ENCODE data around the gene PRSS57.

PRSS57 gene

DNA sequence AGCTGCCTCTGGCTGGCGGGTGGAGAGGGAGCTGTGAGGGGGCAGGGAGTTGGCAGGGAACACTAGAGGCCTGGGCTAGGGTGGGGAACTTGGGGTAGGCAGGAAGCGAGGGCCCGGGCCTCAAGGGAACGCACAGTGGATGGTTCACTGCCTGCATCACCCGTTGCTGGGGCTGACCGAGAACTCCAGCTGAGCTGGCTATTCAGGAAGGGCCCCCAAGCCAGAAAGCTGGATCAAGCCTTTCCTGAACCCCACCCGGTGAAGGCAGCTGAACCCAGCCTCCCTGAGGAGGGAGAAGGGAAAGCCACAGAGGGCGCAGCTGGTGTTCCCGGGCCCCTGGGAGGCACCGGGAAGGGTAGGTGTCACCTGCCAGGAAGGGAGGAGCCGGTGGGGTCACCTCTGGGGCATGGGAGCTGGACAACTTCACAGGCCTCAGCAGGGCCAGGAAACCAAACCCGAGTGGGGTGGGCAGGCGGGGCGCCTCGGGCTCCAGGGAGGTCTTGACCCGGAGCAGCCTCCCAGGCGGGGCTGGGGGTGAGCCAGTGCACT, 27.4 kb upstream of the PRSS57 start:
- no peak overlapping the region for H3K4me3 ChIP-seq (ENCODE audit: low read depth, low read length)
- DNase-seq (ENCODE audit: low read depth), result no peak
- TF ChIP-seq, protein P1, sequence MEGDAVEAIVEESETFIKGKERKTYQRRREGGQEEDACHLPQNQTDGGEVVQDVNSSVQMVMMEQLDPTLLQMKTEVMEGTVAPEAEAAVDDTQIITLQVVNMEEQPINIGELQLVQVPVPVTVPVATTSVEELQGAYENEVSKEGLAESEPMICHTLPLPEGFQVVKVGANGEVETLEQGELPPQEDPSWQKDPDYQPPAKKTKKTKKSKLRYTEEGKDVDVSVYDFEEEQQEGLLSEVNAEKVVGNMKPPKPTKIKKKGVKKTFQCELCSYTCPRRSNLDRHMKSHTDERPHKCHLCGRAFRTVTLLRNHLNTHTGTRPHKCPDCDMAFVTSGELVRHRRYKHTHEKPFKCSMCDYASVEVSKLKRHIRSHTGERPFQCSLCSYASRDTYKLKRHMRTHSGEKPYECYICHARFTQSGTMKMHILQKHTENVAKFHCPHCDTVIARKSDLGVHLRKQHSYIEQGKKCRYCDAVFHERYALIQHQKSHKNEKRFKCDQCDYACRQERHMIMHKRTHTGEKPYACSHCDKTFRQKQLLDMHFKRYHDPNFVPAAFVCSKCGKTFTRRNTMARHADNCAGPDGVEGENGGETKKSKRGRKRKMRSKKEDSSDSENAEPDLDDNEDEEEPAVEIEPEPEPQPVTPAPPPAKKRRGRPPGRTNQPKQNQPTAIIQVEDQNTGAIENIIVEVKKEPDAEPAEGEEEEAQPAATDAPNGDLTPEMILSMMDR (IDR thresholded peaks at IDR 0.05; ENCODE audit: control insufficient read depth, extremely low read depth, insufficient read depth), result no peak

DNA sequence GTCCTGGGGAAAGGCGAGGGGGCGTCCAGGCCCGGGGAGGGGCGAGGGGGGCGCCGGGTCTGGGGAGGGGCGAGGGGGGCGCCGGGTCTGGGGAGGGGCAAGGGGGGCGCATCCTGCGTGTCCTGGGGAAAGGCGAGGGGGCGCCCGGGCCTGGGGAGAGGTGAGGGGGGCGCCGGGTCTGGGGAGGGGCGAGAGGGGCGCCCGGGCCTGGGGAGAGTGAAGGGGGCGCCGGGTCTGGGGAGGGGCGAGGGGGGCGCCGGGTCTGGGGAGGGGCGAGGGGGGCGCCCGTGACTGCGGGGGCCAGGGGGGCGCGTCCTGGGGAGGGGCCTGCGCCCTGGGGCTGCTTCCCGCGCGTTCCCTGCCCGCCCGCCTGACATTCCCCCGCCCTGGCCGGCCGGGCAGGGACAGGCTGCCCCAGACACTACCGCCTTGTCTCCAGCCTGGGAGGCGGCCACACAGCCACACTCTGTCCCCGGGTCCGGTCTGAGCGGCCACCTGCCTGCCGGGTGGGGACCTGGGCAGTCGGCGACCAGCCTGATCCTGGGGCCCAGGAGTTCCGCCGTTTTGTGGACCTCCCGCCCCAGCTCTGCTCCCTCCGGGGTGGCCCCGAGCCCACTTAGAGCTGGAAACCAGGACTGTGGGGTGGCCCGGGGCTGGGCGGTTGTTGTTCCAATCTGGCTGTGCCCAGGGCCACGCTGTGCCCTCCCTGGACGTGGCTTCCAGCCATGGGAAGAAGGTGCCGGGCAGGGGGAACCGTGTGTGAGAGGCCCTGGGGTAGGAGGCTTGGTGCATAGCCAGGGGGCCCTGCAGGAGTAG, 25.3 kb upstream of the PRSS57 start:
- TF ChIP-seq, protein P1 (IDR thresholded peaks at IDR 0.05; ENCODE audit: control insufficient read depth, extremely low read depth, insufficient read depth), result no peak
- no peak for DNase-seq (ENCODE audit: low read depth)
- no peak overlapping the region for H3K4me3 ChIP-seq (ENCODE audit: low read depth, low read length)

DNA sequence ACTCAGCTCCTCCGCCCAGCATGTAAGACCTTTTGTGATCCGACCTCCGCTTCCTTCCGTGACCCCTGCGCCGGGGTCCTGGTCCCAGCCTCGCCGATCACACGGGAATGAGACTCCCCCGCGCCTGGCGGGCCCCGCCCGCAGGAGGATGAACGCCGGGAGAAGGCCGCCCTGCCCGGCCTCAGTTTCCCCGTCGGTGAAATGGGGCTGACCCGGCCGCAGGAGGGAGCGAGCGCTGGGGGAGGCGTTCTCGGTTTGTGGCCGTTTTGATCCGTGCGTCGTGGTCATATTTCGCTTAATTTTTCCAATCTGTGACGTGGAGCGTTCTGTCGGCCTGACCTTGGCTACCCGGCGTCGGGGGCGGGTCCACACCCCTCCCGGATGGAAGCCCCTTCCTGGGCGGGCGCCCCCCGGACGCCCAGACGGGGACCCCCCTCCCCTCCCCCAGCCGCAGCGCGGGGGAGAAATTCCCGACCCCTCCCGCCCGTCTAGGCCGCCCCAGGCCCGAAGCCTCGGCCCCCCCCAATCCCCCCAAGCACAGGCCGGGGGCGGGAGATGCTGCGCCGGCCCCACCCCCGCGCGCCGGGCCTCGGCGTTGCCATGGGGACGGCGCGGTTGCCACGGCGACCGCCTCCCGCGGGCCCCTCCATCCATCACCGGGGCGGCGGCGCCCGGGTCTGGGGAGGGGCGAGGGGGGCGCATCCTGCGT, 24.5 kb upstream of the PRSS57 start:
- no peak for DNase-seq (ENCODE audit: low read depth)
- TF ChIP-seq, protein P1 (IDR thresholded peaks at IDR 0.05; ENCODE audit: control insufficient read depth, extremely low read depth, insufficient read depth), result no peak
- no peak overlapping the region for H3K4me3 ChIP-seq (ENCODE audit: low read depth, low read length)

DNA sequence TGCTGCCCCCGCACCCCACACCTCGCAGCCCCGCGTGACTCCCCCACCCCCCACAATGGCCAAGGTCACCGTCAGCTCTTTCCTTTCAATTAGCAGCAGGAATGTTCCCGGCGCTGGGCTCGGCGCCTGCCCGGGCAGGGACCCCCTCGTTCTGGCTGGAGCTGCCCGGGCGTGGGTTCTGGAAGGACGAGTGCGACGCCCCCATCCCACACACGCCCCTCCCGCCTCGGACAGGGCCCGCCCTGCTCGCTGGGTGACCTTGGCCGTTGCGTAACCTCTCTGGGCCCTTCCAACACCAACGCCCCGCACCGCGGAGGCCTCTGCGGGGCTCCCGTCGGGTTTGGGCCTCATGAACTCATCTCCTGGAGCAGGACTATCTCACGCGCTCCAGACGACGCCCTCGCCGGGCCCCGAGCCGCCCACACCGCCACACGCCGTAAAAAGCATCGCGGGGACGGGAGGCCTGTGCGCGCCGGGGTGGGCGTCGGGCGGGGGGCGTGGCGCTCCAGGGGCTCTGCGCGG, 23.8 kb upstream of the PRSS57 start:
- TF ChIP-seq, protein P1 (IDR thresholded peaks at IDR 0.05; ENCODE audit: control insufficient read depth, extremely low read depth, insufficient read depth), result no peak
- H3K4me3 ChIP-seq (ENCODE audit: low read depth, low read length), result no peak overlapping the region
- no peak for DNase-seq (ENCODE audit: low read depth)

DNA sequence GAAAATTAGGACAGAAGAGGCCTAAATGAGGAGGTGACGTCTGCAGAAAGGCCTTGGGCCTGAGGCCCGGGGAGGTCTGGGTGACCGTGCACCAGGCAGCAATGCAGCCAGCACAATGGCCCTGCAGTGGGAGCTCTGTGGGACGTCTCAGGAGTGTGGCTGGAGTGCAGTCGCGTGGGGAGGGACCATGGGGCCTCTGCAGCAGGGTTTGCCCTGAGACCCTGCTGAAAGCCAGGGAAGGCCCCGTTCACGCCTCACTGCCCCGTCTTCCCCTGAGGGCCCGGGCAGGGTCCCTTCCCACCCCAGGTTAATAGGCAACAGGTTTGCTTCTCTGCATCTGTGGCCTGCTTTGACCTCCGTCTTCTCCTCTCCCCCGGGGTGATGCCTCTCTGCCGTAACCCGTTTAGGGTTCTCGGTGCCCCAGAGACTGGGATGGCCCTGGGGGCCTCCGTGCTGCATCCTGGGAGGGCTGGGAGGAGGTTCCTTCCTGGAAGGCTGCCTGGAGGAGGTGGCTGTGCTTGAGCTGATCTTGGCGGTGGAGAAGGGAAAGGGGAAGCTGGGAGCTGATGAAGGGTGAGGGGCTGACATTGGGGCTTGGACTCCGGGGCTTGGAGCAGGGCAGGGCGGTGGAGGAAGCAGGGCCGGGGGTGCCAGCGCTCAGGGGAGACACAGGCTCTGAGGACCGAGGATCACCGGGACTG, 23.1 kb upstream of the PRSS57 start:
- H3K4me3 ChIP-seq (ENCODE audit: low read depth, low read length), result no peak overlapping the region
- TF ChIP-seq, protein P1 (IDR thresholded peaks at IDR 0.05; ENCODE audit: control insufficient read depth, extremely low read depth, insufficient read depth), result no peak
- DNase-seq (ENCODE audit: low read depth), result no peak

DNA sequence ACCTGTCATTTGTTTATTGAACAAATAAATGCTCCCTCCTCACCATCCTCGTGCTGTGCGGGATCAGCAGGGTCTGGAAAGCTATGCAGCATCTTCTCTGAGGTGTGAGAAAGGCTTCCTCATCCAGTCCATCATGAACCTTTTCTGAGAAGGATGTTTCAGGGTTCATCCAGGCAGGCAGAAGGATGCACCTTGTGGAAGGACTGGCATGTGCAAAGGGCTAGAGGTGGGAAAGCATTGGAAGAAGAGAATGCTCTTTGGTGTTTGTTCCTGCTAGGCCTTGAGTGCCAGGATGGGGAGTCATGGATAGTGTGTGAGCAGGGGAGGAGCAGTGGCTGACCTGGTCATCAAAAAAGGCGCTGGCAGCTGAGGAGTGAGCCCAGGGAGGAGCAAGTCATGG, 20.1 kb upstream of the PRSS57 start:
- H3K4me3 ChIP-seq (ENCODE audit: low read depth, low read length), result no peak overlapping the region
- no peak for DNase-seq (ENCODE audit: low read depth)
- TF ChIP-seq, protein P1 (IDR thresholded peaks at IDR 0.05; ENCODE audit: control insufficient read depth, extremely low read depth, insufficient read depth), result no peak

Measured in LNCaP clone FGC (cell line).